ENCODE results near the gene LTB4R.

The LTB4R gene

GRCh38 chr14:24329073-24329663, 17.9 kb downstream of the LTB4R start:
- Histone ChIP-seq H3K79me2 (no peaks in the 10 kb centered on the region), H3K4me3 (ENCODE audit: low read depth, low read length) (no peak overlapping the region), H2AFZ (no peak overlapping the region), H3K4me1 (peaks cover 5% of the 10 kb centered on the region), H3K36me3 (ENCODE audit: control insufficient read depth, insufficient read depth, low read length) (no peaks in the 10 kb centered on the region), H3K9ac (no peak overlapping the region), H3K27ac (no peak overlapping the region), H3K4me2 (ENCODE audit: low read length) (no peak overlapping the region), H3K9me3 (ENCODE audit: control insufficient read depth, low read length) (no peaks in the 10 kb centered on the region), H3K27me3 (ENCODE audit: control insufficient read depth, insufficient read depth, low read length) (no peaks in the 10 kb centered on the region)
- TF ChIP-seq CTCF (IDR thresholded peaks at IDR 0.05), result no peak

- TF ChIP-seq CTCF (IDR thresholded peaks at IDR 0.05), result no peak
- H3K4me2 ChIP-seq (ENCODE audit: low read length), result no peak overlapping the region
- no peak overlapping the region for H3K9ac ChIP-seq
- H3K79me2 ChIP-seq, result no peaks in the 10 kb centered on the region
- H3K36me3 ChIP-seq (ENCODE audit: control insufficient read depth, insufficient read depth, low read length), result no peaks in the 10 kb centered on the region
- H2AFZ ChIP-seq, result no peak overlapping the region
- H3K9me3 ChIP-seq (ENCODE audit: control insufficient read depth, low read length), result no peaks in the 10 kb centered on the region
- H3K4me1 ChIP-seq, result peaks cover 8% of the 10 kb centered on the region
- no peak overlapping the region for H3K27ac ChIP-seq
- no peaks in the 10 kb centered on the region for H3K27me3 ChIP-seq (ENCODE audit: control insufficient read depth, insufficient read depth, low read length)
- no peak overlapping the region for H3K4me3 ChIP-seq (ENCODE audit: low read depth, low read length)
Measured at GRCh38 chr14:24329736-24330135, 18.4 kb downstream of the LTB4R start.

DNA sequence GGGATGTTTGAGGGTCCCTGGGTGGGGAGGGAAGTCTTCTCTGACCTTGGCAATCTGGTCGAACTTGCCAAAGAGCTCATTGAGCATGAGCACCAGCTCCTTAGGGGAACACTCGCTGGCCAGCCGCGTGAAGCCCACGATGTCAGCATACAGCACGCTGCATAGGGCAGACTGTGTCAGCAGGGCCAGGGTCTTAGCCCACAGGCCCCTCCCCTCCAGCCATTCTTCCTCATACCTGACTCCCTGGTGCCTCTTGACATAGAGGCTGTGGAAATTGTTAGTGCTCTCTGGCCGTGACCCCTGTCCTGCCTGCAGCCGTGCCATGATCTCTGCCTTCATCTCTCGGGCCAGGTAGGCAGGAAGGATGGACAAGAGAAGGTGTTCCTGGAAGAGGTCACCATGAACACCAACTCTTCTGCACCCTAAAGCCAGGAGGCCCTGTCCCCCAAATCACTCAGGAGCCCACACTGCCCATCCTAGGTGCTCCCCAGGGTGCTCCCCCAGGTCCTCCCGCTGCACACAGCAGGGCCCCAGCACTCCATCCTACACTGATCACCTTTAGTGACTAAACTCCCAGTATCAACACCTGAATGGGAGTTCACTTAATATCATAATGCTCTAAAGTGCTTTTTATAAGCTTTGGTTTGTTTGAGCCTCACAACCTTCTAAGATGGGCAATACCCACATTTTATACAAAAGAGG, 19.8 kb downstream of the LTB4R start:
- H3K79me2 ChIP-seq, result no peaks in the 10 kb centered on the region
- no peak overlapping the region for H3K4me2 ChIP-seq (ENCODE audit: low read length)
- no peak overlapping the region for H3K27ac ChIP-seq
- peaks cover 8% of the 10 kb centered on the region for H3K4me1 ChIP-seq
- no peak overlapping the region for H3K9ac ChIP-seq
- H3K4me3 ChIP-seq (ENCODE audit: low read depth, low read length), result no peak overlapping the region
- no peaks in the 10 kb centered on the region for H3K36me3 ChIP-seq (ENCODE audit: control insufficient read depth, insufficient read depth, low read length)
- no peak overlapping the region for H2AFZ ChIP-seq
- no peaks in the 10 kb centered on the region for H3K9me3 ChIP-seq (ENCODE audit: control insufficient read depth, low read length)
- no peaks in the 10 kb centered on the region for H3K27me3 ChIP-seq (ENCODE audit: control insufficient read depth, insufficient read depth, low read length)
- TF ChIP-seq CTCF (IDR thresholded peaks at IDR 0.05), result no peak

DNA sequence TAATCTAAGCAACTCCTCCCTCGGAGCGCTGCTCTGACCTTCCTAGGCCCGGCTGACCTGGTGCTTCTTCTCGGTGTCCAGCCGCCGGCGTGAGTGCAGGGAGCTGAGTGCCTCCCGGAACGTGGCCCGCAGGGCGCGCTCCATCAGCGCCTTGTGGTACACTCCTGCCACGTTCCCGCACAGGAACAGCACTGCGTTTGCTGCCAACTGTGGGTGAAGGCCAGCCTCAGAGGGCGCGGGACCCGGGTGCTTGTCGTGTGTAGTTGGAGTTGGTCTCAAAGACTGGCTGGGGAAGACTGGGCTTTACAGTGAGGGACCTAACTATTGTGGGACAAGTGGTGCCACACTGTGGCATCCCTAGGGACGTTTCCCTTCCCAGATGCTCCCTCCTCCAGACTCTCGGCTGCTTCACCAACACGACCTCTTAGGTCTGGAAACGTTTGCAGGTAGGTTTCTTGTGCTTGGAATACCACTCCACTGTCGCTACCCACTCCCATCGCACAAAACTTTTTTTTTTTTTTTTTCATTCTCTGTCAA, 20.5 kb downstream of the LTB4R start:
- no peaks in the 10 kb centered on the region for H3K36me3 ChIP-seq (ENCODE audit: control insufficient read depth, insufficient read depth, low read length)
- no peak overlapping the region for H3K4me2 ChIP-seq (ENCODE audit: low read length)
- no peak overlapping the region for H3K27ac ChIP-seq
- peaks cover 8% of the 10 kb centered on the region for H3K4me1 ChIP-seq
- H3K79me2 ChIP-seq, result no peaks in the 10 kb centered on the region
- H3K9me3 ChIP-seq (ENCODE audit: control insufficient read depth, low read length), result no peaks in the 10 kb centered on the region
- no peaks in the 10 kb centered on the region for H3K27me3 ChIP-seq (ENCODE audit: control insufficient read depth, insufficient read depth, low read length)
- TF ChIP-seq CTCF (IDR thresholded peaks at IDR 0.05), result no peak
- no peak overlapping the region for H3K4me3 ChIP-seq (ENCODE audit: low read depth, low read length)
- no peak overlapping the region for H3K9ac ChIP-seq
- H2AFZ ChIP-seq, result no peak overlapping the region

Data from parathyroid adenoma (tissue), 2 donors.